Measurements from ENCODE around the gene HEXD. TPM values are rescaled to one million over a fixed set of nuclear protein-coding genes. Genes with fewer than 3 reads are reported as not detected.

HEXD gene
- total RNA-seq, 2 donors from 2014 or later = 27.7 to 32.0 TPM

Other genes with a start within 250 kb of the HEXD start
- gene CCDC57, start 205.5 kb upstream of the HEXD start, total RNA-seq = 10 to 100 TPM; 29.6 to 53.4 TPM
- gene SLC16A3, start 189.3 kb upstream of the HEXD start, total RNA-seq = 100 to 1,000 TPM; 112 to 168 TPM
- gene CSNK1D, start 144.6 kb upstream of the HEXD start, total RNA-seq = 100 to 1,000 TPM; 165 to 166 TPM
- 10 to 100 TPM in 1 of 2 donors, 1 to 10 TPM in 1; 5.2 to 10.0 TPM for gene CD7, start 100.7 kb upstream of the HEXD start, total RNA-seq
- 100 to 1,000 TPM in 1 of 2 donors, 10 to 100 TPM in 1; 78.5 to 127 TPM for gene SECTM1, start 84.6 kb upstream of the HEXD start, total RNA-seq
- gene TEX19, start 59.1 kb upstream of the HEXD start, total RNA-seq = not detected
- gene UTS2R, start 46.6 kb upstream of the HEXD start, total RNA-seq = not detected
- 10 to 100 TPM; 28.8 to 31.1 TPM for gene OGFOD3, start 239 bp downstream of the HEXD start, total RNA-seq
- gene CYBC1, start 32.4 kb downstream of the HEXD start, total RNA-seq = 10 to 100 TPM; 60.8 to 77.8 TPM
- gene NARF, start 40.4 kb downstream of the HEXD start, total RNA-seq = 10 to 100 TPM; 47.6 to 50.9 TPM
- gene FOXK2, start 101.4 kb downstream of the HEXD start, total RNA-seq = 10 to 100 TPM; 40.4 to 48.7 TPM
- gene WDR45B, start 230.1 kb downstream of the HEXD start, total RNA-seq = 10 to 100 TPM; 67.1 to 77.9 TPM